SJSA1 (cell line): ENCODE data around the gene HPSE2. TPM values are rescaled to one million over a fixed set of nuclear protein-coding genes. Genes with fewer than 3 reads are reported as not detected.

Experiments
- DNase-seq, 2 experiments: peaks; one replicate each; pipeline ENCODE4 v3.0.0-alpha.2; 2015 to 2020; ENCODE audit warnings: low spot score in 2 of 2, low read depth in 1 of 2
- H3K27ac ChIP-seq: fragments of 250-450 bp; sonication (Bioruptor Pico); 2 replicates; pipeline ENCODE4 v1.5.1; 2020; ENCODE audit warnings: mild to moderate bottlenecking, moderate library complexity
- H3K27me3 ChIP-seq: fragments of 250-450 bp; sonication (Bioruptor Pico); replicated peaks from 2 replicates; pipeline ENCODE4 v1.5.1; 2020; ENCODE audit warnings: mild to moderate bottlenecking, moderate library complexity
- H3K36me3 ChIP-seq: fragments of 250-450 bp; sonication (Bioruptor Pico); 2 replicates; pipeline ENCODE4 v1.5.1; 2020; ENCODE audit warnings: mild to moderate bottlenecking
- H3K4me1 ChIP-seq: fragments of 250-450 bp; sonication (Bioruptor Pico); replicated peaks from 2 replicates; pipeline ENCODE4 v1.6.1; 2021; ENCODE audit warnings: mild to moderate bottlenecking
- H3K4me3 ChIP-seq: fragments of 250-450 bp; sonication (Bioruptor Pico); 2 replicates; pipeline ENCODE4 v1.5.1; 2020; ENCODE audit warnings: mild to moderate bottlenecking
- H3K9me3 ChIP-seq: fragments of 250-450 bp; sonication (Bioruptor Pico); replicated peaks from 2 replicates; pipeline ENCODE4 v1.5.1; 2020; ENCODE audit warnings: mild to moderate bottlenecking
- total RNA-seq: library from RNA; depleted of rRNA; stranded (reverse); fragments of >200 nt; shearing (Covaris generic); gene quantifications from 2 replicates; pipeline ENCODE4 v1.2.3, GENCODE V29; 2014

HPSE2 gene
- total RNA-seq, 1 experiment from 2014 or later: not detected

DNA sequence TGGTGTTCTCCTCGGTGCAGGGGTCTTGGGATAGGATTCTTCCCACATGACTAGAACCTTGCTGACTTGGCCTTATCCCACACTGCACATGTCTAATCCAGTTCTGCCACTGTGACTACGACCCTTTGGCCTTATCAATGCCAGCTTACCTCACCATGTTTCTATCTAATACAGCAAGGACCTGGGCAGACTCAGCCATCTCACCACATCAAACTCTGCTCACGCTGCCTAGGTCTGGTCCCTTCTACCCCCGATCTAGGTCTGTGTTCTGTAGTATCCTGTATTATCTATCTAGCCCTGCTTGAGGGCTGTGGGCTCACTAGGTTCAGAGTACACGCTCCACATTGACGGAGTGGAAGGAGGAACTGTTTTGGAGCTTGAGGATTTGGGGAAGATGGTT lies 282.4 kb downstream of the HPSE2 start:
- no peak overlapping the region for H3K4me3 ChIP-seq

DNA sequence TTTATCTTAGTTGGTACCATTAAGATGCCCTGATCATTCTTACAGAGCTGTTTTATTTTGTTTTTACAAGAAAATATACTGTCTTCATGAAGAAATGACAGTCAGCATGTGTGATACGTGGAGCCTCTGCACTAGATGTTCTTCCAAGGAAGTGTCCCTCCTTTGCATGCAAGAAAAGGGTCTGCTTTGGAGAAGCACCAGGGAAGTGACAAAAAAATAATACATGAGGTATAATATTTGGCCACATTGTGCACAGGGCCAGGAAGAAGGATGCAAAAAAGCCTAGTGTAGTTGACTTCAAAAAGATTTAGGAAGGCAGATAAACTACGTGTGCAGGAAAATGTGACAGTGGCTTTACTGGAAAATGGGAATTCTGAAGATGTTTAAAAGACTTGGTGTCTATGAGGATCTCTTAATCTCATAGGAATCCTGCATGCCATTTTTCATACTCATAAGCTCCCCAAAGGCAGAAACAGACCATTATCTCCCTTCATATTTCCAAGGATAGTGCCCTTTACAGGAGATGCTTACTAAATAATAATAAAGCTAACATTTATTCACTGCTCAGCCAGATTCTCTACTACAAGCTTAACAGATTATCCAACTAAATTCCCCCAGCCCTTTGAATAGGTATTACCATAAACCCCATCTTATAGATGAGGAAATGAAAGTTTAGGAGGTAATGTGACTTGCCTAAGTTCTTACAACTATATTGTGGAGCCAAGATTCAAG lies 284.2 kb downstream of the HPSE2 start:
- no peak overlapping the region for H3K27ac ChIP-seq
- H3K9me3 ChIP-seq: no peaks in the 10 kb centered on the region
- peaks cover 9% of the 10 kb centered on the region for H3K4me1 ChIP-seq
- no peak for DNase-seq
- no peaks in the 10 kb centered on the region for H3K36me3 ChIP-seq
- no peak overlapping the region for H3K4me3 ChIP-seq
- H3K27me3 ChIP-seq: no peaks in the 10 kb centered on the region

More for the DNA sequence above, 282.4 kb downstream of the HPSE2 start:
- no peak for DNase-seq
- H3K4me1 ChIP-seq: peaks cover 27% of the 10 kb centered on the region
- no peak overlapping the region for H3K27ac ChIP-seq
- no peaks in the 10 kb centered on the region for H3K9me3 ChIP-seq
- H3K27me3 ChIP-seq: no peaks in the 10 kb centered on the region
- H3K36me3 ChIP-seq: no peaks in the 10 kb centered on the region

DNA sequence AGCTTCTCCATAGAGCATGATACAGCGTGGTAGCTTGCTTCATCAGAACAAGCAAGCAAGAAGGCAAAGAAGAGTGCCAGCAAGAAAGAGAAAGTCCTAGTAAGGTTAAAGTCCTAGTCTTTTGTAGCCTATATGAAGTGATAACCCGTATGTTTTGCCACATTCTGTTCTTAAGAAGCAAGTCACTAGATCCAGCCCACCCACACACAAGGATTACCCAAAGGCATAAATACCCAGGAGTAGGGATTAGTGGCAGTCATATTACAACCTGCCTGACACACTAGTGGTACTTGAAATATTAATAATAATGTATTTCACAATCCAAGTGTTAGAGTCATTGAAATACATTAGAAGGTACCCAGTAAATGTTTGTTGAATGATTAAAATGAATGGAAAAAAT lies 285.5 kb downstream of the HPSE2 start:
- H3K9me3 ChIP-seq: no peaks in the 10 kb centered on the region
- 0 out of 2 replicates have a peak, but pooled peaks cover under 1% of the 10 kb centered on the region for H3K27me3 ChIP-seq
- no peaks in the 10 kb centered on the region for H3K36me3 ChIP-seq
- no peaks in the 10 kb centered on the region for H3K4me1 ChIP-seq
- DNase-seq: no peak
- H3K27ac ChIP-seq: no peak overlapping the region
- H3K4me3 ChIP-seq: no peak overlapping the region

DNA sequence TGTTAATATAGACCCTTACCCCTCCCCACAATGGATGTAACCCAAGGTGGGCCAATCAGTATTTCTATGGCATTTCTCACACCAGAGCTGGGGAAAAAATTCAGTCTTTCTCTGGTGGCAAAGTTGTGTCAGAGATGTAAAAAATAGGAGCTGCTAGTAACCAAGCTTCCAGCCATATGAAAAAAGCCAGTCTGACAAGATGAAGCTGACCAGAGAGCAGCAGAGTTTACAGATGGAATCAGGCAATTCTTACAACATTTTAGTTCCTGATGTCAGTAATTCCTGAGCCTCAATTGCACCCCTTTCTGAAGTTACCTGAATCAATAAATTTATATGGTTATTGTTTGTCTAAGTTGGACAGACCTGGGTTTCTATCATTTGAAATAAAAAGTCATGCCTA lies 286.3 kb downstream of the HPSE2 start:
- Histone ChIP-seq H3K4me3 (no peak overlapping the region), H3K9me3 (no peaks in the 10 kb centered on the region), H3K27ac (no peak overlapping the region), H3K4me1 (no peaks in the 10 kb centered on the region), H3K36me3 (no peaks in the 10 kb centered on the region), H3K27me3 (peaks cover 4% of the 10 kb centered on the region; the same call in 1 of the 2 replicates)
- no peak for DNase-seq

DNA sequence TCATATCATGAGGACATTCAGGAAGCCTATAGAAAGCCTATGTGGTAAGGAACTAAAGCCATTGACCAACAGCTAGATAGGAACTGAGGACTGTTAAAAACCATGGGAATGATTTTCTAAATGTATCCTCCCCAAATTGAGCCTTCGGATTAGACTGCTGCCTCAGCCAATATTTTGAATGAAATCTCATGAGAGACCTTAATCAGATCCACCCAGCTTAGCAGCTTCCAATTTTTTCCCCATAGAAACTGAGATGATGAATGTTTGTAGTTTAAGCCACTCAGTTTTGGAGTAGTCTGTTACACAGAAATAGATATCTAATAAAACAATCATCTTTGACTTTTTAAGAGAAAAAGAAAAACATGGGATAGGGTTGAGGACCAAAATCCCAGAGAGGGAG lies 292.0 kb downstream of the HPSE2 start:
- Histone ChIP-seq H3K27me3 (peaks cover 4% of the 10 kb centered on the region; the same call in 1 of the 2 replicates), H3K27ac (no peak overlapping the region), H3K36me3 (no peaks in the 10 kb centered on the region), H3K4me3 (no peak overlapping the region), H3K9me3 (no peaks in the 10 kb centered on the region), H3K4me1 (no peaks in the 10 kb centered on the region)
- DNase-seq: no peak

DNA sequence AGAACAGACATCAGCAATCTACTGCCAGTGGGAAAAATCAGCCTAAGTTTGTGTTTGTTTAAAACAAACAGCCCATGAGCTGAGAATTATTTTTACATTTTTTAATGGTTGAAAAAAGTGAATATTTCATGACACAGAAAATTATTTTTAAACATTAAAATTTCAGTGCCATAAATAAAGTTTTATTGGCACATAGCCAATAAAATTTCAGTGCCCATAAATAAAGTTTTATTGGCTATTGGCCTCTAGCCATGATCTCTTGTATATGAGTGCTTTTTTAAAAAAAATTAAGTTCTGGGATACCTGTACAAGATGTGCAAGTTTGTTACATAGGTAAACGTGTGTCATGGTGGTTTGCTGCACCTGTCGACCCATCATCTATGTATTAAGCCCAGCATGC lies 305.9 kb downstream of the HPSE2 start:
- H3K36me3 ChIP-seq: no peaks in the 10 kb centered on the region
- DNase-seq: no peak
- no peak overlapping the region for H3K4me3 ChIP-seq
- H3K9me3 ChIP-seq: no peaks in the 10 kb centered on the region
- H3K27me3 ChIP-seq: no peaks in the 10 kb centered on the region
- no peaks in the 10 kb centered on the region for H3K4me1 ChIP-seq
- H3K27ac ChIP-seq: no peak overlapping the region

DNA sequence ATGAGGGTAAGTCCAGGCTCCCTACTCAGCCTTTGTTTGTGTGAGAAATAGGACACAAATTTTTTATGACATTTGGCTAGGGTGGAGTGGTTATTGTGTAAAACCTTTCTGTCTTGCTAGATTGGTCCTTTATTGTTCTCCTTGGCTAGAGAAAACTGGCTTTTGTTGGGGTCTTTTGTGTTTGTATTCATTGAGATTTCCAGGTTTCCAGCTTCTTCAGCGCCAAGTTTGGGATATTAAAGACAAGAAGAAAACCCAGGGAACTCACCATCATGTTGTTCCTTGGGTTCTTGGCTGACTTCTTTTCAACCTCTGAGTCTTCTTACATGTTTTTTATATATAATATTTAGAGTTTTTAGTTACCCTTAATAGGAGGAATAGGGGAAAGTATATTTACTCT lies 310.0 kb downstream of the HPSE2 start:
- Histone ChIP-seq H3K36me3 (no peaks in the 10 kb centered on the region), H3K27me3 (no peaks in the 10 kb centered on the region), H3K4me3 (no peak overlapping the region), H3K9me3 (no peaks in the 10 kb centered on the region), H3K27ac (no peak overlapping the region), H3K4me1 (no peaks in the 10 kb centered on the region)
- DNase-seq: no peak

DNA sequence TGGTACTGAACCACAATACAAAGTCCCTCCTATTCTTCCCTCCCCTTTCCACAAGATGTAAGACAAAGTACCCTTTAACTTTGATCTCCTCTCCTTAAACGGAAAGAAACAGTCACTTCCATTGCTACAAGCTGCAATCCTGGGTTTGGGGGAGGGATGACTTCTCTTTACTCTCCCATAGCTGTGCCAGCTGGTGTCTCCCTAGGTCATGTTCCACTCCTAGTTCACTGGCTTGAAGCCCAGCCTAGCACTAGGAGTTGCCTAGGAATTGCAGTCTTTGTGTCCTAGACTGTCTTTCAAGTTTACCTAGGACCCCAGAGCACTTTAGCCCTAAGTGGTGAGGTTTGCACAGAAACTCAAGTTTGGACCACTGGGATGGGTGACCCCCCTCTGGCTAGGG lies 311.1 kb downstream of the HPSE2 start:
- H3K4me3 ChIP-seq: no peak overlapping the region
- H3K27ac ChIP-seq: no peak overlapping the region
- no peaks in the 10 kb centered on the region for H3K36me3 ChIP-seq
- no peaks in the 10 kb centered on the region for H3K9me3 ChIP-seq
- H3K27me3 ChIP-seq: no peaks in the 10 kb centered on the region
- DNase-seq: no peak
- no peaks in the 10 kb centered on the region for H3K4me1 ChIP-seq

DNA sequence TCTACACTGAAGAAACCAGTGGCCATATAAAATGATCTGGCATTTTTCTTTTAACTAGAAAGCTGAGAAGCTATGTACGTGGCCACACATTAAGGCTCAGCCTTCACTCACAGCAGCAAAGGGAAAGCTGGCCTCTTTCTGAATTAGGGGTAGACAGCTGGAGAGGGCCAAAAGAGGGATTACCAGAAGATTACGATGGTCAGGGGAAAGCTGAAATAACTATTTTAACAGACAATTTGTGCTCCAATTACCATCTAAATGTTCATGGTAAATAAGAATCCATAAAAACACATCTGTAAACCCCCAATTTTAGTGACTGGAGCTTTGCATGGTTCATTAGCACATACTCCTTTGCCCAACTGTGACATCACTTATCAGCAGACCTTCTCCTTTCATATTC lies 314.3 kb downstream of the HPSE2 start:
- no peaks in the 10 kb centered on the region for H3K4me1 ChIP-seq
- no peaks in the 10 kb centered on the region for H3K9me3 ChIP-seq
- no peak overlapping the region for H3K27ac ChIP-seq
- H3K27me3 ChIP-seq: no peaks in the 10 kb centered on the region
- no peak overlapping the region for H3K4me3 ChIP-seq
- no peak for DNase-seq
- H3K36me3 ChIP-seq: no peaks in the 10 kb centered on the region

DNA sequence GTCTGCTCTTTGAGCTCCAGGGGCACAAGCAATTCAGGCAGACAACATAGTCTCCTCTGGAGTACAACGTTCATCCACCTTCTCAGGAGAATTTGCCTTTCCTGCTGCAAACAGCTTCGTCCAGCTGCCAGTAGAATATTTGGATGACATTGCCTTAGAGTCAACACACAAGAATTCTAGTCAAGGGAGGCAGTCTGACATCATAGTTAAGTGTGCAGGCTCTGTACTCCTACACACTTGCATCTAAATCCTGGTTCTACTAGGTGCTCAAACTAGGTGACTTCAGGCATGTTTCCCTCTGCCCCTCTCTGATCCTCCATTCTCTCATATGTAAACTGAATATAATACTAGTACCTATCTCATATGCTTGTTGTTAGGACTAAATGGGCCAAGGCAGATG lies 314.8 kb downstream of the HPSE2 start:
- no peak for DNase-seq
- no peaks in the 10 kb centered on the region for H3K27me3 ChIP-seq
- no peaks in the 10 kb centered on the region for H3K9me3 ChIP-seq
- H3K36me3 ChIP-seq: no peaks in the 10 kb centered on the region
- no peaks in the 10 kb centered on the region for H3K4me1 ChIP-seq
- H3K4me3 ChIP-seq: no peak overlapping the region
- H3K27ac ChIP-seq: no peak overlapping the region

DNA sequence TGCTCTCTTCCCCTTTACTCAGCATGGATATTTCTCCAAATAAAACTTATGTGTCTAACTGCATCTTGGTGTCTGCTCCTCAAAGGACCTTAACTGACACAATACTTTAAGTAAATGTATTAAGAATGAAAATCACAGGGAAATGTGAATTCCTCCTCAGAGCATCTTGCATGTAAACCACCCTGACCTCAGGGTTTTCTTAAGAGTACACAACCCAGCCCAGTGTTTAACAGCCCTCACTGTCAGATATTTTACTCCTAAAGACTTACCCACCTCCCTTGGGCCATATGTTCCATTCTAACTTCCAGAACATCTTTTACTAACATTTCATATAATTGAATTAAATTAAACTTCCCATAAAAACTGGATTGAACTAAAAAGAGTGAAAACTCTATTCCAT lies 315.3 kb downstream of the HPSE2 start:
- Histone ChIP-seq H3K36me3 (no peaks in the 10 kb centered on the region), H3K27ac (no peak overlapping the region), H3K27me3 (no peaks in the 10 kb centered on the region), H3K9me3 (no peaks in the 10 kb centered on the region), H3K4me3 (no peak overlapping the region), H3K4me1 (no peaks in the 10 kb centered on the region)
- DNase-seq: no peak

DNA sequence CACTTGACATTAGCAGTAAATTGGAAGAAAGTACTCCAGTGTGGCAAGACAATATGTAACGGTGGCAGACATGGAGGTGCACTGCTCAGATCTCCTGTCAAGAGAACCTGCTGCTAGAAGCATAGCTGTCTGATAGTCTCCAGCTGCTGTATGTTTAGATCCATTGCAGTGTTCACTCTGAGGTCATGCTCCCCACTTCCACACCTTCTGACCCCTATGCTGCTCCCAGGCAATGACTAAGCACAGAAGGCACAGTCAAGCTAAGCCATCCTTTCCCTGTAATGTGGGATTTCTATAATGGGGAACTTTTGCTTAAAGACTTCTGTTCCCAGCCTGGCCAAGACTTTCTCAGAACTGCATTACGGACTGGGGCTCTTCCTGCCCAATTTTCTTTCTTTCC lies 315.8 kb downstream of the HPSE2 start:
- H3K4me3 ChIP-seq: no peak overlapping the region
- no peak overlapping the region for H3K27ac ChIP-seq
- no peaks in the 10 kb centered on the region for H3K27me3 ChIP-seq
- H3K4me1 ChIP-seq: no peaks in the 10 kb centered on the region
- H3K36me3 ChIP-seq: no peaks in the 10 kb centered on the region
- no peaks in the 10 kb centered on the region for H3K9me3 ChIP-seq
- DNase-seq: no peak

DNA sequence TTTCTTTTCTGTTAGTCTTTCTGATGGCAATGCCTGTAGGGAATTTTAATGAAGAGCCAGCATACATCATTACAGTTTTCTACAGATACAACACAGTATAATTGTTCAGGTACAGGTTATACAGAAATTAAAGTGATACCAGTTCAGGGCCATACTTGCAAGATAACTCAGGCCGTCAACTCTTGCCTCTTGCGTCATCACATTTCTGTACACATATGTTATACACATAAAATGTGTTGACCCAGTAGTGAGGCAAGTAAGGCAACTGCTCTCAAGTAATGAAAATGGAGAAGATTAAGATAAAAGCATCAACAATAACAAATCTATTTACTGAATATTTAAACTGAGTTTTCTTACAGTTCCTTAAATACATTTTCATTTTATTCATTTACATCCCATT lies 317.8 kb downstream of the HPSE2 start:
- H3K9me3 ChIP-seq: no peaks in the 10 kb centered on the region
- H3K4me3 ChIP-seq: no peak overlapping the region
- no peaks in the 10 kb centered on the region for H3K36me3 ChIP-seq
- no peaks in the 10 kb centered on the region for H3K27me3 ChIP-seq
- no peak for DNase-seq
- H3K27ac ChIP-seq: no peak overlapping the region
- H3K4me1 ChIP-seq: no peaks in the 10 kb centered on the region

DNA sequence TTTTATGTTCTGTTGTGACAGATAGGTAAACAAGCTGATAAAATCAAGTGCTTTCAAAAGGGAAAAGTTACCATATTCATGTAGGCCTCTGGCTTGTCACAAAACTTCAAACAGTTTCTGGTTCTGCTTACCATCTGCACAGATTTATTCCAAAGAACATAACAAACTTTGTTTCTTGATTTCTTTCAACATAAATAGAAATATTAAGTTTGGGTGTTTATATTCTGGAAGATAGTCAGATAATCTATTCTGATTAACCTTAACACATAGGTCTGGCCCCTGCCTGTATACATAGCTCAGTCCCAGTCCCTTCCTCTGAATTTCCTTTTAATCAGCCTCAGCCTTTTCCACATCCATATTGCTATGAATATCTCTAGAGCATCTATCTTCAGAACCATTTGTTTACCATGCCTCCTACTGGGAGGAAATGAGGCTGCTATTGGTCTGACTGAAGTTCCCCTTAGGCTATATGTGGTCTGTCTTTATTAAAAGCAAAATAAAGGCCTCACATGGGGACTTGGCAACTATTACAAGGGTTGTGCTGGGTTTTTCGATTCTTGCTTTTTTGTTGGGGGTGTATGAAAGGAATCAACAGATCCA lies 319.0 kb downstream of the HPSE2 start:
- Histone ChIP-seq H3K4me3 (no peak overlapping the region), H3K9me3 (no peaks in the 10 kb centered on the region), H3K27me3 (no peaks in the 10 kb centered on the region), H3K27ac (no peak overlapping the region), H3K36me3 (no peaks in the 10 kb centered on the region), H3K4me1 (no peaks in the 10 kb centered on the region)
- DNase-seq: no peak

DNA sequence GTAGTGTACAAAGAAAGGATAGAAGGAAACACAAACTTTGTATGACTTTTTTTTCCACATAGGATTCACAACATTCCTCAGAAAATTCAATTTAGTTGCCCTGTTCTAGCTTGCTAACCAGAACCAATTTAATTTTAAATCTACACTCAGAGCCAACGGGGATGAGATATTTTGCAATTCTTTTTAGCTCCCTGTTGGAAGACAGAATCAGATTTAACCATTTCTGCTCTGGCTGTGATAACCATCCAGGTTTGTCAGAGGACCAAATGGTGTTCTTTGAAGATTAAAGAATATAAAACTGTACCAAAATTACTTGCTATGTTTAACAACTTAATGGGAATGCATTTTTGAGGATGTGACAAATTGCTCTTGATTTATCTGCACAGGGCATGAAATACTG lies 319.7 kb downstream of the HPSE2 start:
- DNase-seq: no peak
- no peaks in the 10 kb centered on the region for H3K9me3 ChIP-seq
- no peaks in the 10 kb centered on the region for H3K27me3 ChIP-seq
- H3K36me3 ChIP-seq: no peaks in the 10 kb centered on the region
- H3K4me3 ChIP-seq: no peak overlapping the region
- no peak overlapping the region for H3K27ac ChIP-seq
- H3K4me1 ChIP-seq: no peaks in the 10 kb centered on the region
